NOMO-1 (cell line): Measurements from ENCODE around the gene CD40.

Experiments
- DNase-seq, 2 experiments: peaks; one replicate each; lab custom pipeline; 2025; ENCODE audit not compliant: unreplicated experiment in 2 of 2; lab: John Stamatoyannopoulos, UW

CD40 gene

GRCh38 chr20:46169245-46170171 lies 51.4 kb downstream of the CD40 start:
- DNase-seq: no peak

GRCh38 chr20:46171476-46171875 lies 53.4 kb downstream of the CD40 start:
- no peak for DNase-seq

- DNase-seq: peak in 1 of 2 experiments; percentile 16
Measured at GRCh38 chr20:46171909-46172308, 53.8 kb downstream of the CD40 start.

- DNase-seq: no peak
Measured at GRCh38 chr20:46172455-46172854, 54.3 kb downstream of the CD40 start.

- no peak for DNase-seq
Measured at GRCh38 chr20:46172961-46173536, 54.9 kb downstream of the CD40 start.

- DNase-seq: no peak
Measured at GRCh38 chr20:46173652-46174468, 55.7 kb downstream of the CD40 start.

GRCh38 chr20:46174469-46175126 lies 56.5 kb downstream of the CD40 start:
- peak; percentile 67 for DNase-seq

- no peak for DNase-seq
Measured at GRCh38 chr20:46175127-46175494, 57.0 kb downstream of the CD40 start.

- DNase-seq: no peak
Measured at GRCh38 chr20:46176739-46177378, 58.7 kb downstream of the CD40 start.

GRCh38 chr20:46177768-46178167 lies 59.7 kb downstream of the CD40 start:
- DNase-seq: no peak

GRCh38 chr20:46178891-46179290 lies 60.8 kb downstream of the CD40 start:
- DNase-seq: no peak
